B cell (primary cell): ENCODE results near the gene PPP6R3. TPM values are rescaled to one million over a fixed set of nuclear protein-coding genes. Genes with fewer than 3 reads are reported as not detected.

ENCODE experiments used
- ATAC-seq: fragments of 200-7000 bp; cut with Tn5 transposase; one replicate; pipeline ENCODE4 v1.10.0; 2021; ENCODE audit warnings: low read depth, mild to moderate bottlenecking, moderate number of reproducible peaks, moderate library complexity
- CTCF ChIA-PET: fragments of 350-600 bp; sonication (Branson Sonifier 250); formaldehyde crosslinking; loops from one replicate; lab custom pipeline; 2021; ENCODE audit warnings: antibody characterized with exemption, inconsistent platforms; lab: Charles Lee
- POLR2A ChIA-PET: fragments of 350-600 bp; sonication (Branson Sonifier 250); formaldehyde crosslinking; loops from one replicate; lab custom pipeline; 2021; ENCODE audit warnings: antibody characterized with exemption; lab: Charles Lee
- DNase-seq: peaks from one replicate; pipeline ENCODE4 v3.0.0; 2013
- H2AFZ ChIP-seq: 2 replicates; pipeline ENCODE4 v1.6.1; 2012; ENCODE audit warnings: mild to moderate bottlenecking, low read depth, low read length; ENCODE audit not compliant: insufficient read depth, poor library complexity, severe bottlenecking
- H3K27ac ChIP-seq, 2 donors: 1 replicate in 1 of 2; 2 replicates in 1 of 2; pipeline ENCODE4 v1.5.1; 2012 to 2013; ENCODE audit warnings: low read length in 2 of 2, mild to moderate bottlenecking in 2 of 2, moderate library complexity in 1 of 2
- H3K27me3 ChIP-seq, 4 experiments: fragments of 200-600 bp in 1 of 4; sonication (generic) in 1 of 4; replicated peaks in 1 of 4; 1 replicate in 2 of 4; 2 replicates in 2 of 4; pipeline versions ENCODE4 v1.6.1 to v1.7.0; 2013 to 2016; ENCODE audit warnings: low read length in 3 of 4, mild to moderate bottlenecking in 2 of 4, mixed read lengths in 1 of 4, moderate library complexity in 1 of 4; ENCODE audit not compliant: insufficient read depth in 4 of 4, control insufficient read depth in 3 of 4; ENCODE audit errors: control extremely low read depth in 1 of 4
- H3K36me3 ChIP-seq, 2 experiments: replicated peaks in 1 of 2; 1 replicate in 1 of 2; 2 replicates in 1 of 2; pipeline versions ENCODE4 v1.6.1 to v1.7.1; 2013; ENCODE audit warnings: low read length in 1 of 2; ENCODE audit not compliant: insufficient read depth in 2 of 2, control insufficient read depth in 1 of 2; ENCODE audit errors: control extremely low read depth in 1 of 2, extremely low read depth in 1 of 2
- H3K4me1 ChIP-seq, 2 donors: fragments of 200-600 bp in 1 of 2; sonication (generic) in 1 of 2; 1 replicate in 1 of 2; 2 replicates in 1 of 2; pipeline versions ENCODE4 v1.5.1 to v1.6.1; 2013 to 2017; ENCODE audit warnings: low read length in 2 of 2; ENCODE audit not compliant: control insufficient read depth in 2 of 2, insufficient read depth in 2 of 2
- H3K4me2 ChIP-seq: replicated peaks from 2 replicates; pipeline ENCODE3; 2012; ENCODE audit warnings: mild to moderate bottlenecking, low read depth, low read length; ENCODE audit not compliant: poor library complexity, severe bottlenecking
- H3K4me3 ChIP-seq, 5 experiments: fragments of 200-600 bp in 1 of 5; sonication (generic) in 1 of 5; 1 replicate in 3 of 5; 2 replicates in 2 of 5; pipeline versions ENCODE4 v1.5.1 to v1.7.0; 2011 to 2016; ENCODE audit warnings: low read length in 4 of 5, mild to moderate bottlenecking in 4 of 5, low read depth in 2 of 5, control low read depth in 1 of 5, moderate library complexity in 1 of 5; ENCODE audit not compliant: insufficient read depth in 1 of 5; ENCODE audit errors: control extremely low read depth in 1 of 5, extremely low read depth in 1 of 5
- H3K79me2 ChIP-seq: fragments of 200-600 bp; sonication (generic); one replicate; pipeline ENCODE4 v1.6.0; 2016; ENCODE audit warnings: low read length; ENCODE audit not compliant: control insufficient read depth, insufficient read depth
- H3K9ac ChIP-seq: fragments of 200-600 bp; sonication (generic); 2 replicates; pipeline ENCODE4 v1.6.1; 2017; ENCODE audit warnings: mild to moderate bottlenecking, low read length, moderate library complexity
- H3K9me3 ChIP-seq, 3 donors: one replicate each; pipeline versions ENCODE4 v1.6.1 to v1.7.1; 2013; ENCODE audit warnings: low read length in 2 of 3; ENCODE audit not compliant: control insufficient read depth in 2 of 3, insufficient read depth in 1 of 3; ENCODE audit errors: control extremely low read depth in 1 of 3
- H4K20me1 ChIP-seq: 2 replicates; pipeline ENCODE4 v1.6.0; 2012; ENCODE audit warnings: mild to moderate bottlenecking, low read length; ENCODE audit not compliant: insufficient read depth, control insufficient read depth, poor library complexity, severe bottlenecking
- H3K27ac Mint-ChIP-seq: one replicate; pipeline ENCODE4 v1.8.0; 2021; ENCODE audit warnings: mixed read lengths
- H3K27me3 Mint-ChIP-seq: one replicate; pipeline ENCODE4 v1.8.0; 2021; ENCODE audit warnings: mixed read lengths
- H3K4me1 Mint-ChIP-seq: one replicate; pipeline ENCODE4 v1.8.0; 2021; ENCODE audit warnings: mixed read lengths
- H3K4me3 Mint-ChIP-seq: one replicate; pipeline ENCODE4 v1.8.0; 2021; ENCODE audit warnings: mixed read lengths
- H3K9me3 Mint-ChIP-seq: one replicate; pipeline ENCODE4 v1.8.0; 2022; ENCODE audit warnings: mixed read lengths; ENCODE audit not compliant: insufficient read depth
- CTCF ChIP-seq: fragments of 200-600 bp; IDR thresholded peaks from one replicate; pipeline ENCODE4 v1.8.0; 2022; ENCODE audit warnings: antibody characterized with exemption, mild to moderate bottlenecking
- EZH2 ChIP-seq: IDR thresholded peaks from 2 replicates; pipeline ENCODE4 v1.6.1; 2012; ENCODE audit warnings: borderline replicate concordance, low read depth, mild to moderate bottlenecking, moderate library complexity, low read length; ENCODE audit not compliant: insufficient read depth, poor library complexity, severe bottlenecking
- WGBS: methylation state at CpG from one replicate; pipeline ENCODE4 v1.1.5; 2013; ENCODE audit warnings: missing lambda C conversion rate; ENCODE audit not compliant: insufficient coverage; 5-methylcytosine and 5-hydroxymethylcytosine counted together
- intact Hi-C: fragments of 100-400 bp; cut with micrococcal nuclease; formaldehyde crosslinking; loops from one replicate; pipeline ENCODE4 v1.10.0; 2022
- polyA plus RNA-seq: library from polyadenylated mRNA; depleted of rRNA; stranded (reverse); fragments of >200 nt; gene quantifications from 2 replicates; pipeline ENCODE4 v1.2.3, GENCODE V29; 2012
- total RNA-seq, 2 donors: library from RNA; stranded (reverse); fragments of 120-200 nt in 1 of 2; gene quantifications; 1 replicate in 1 of 2; 2 replicates in 1 of 2; pipeline versions ENCODE4 v1.2.3 to v1.2.4, GENCODE V29; 2013 to 2022

PPP6R3 gene
- total and polyA plus RNA-seq, 2 donors (not counting 1 experiment from before 2014, with no cell fraction given): 48.5 to 159 TPM

GRCh38 chr11:68505596-68505995 is 45.0 kb downstream of the PPP6R3 start:
- POLR2A ChIA-PET: no interaction called here
- no peak for TF ChIP-seq CTCF
- Histone ChIP-seq H3K79me2 (peaks cover 100% of the 10 kb centered on the region), H3K27me3 (no peaks in the 10 kb centered on the region), H3K27ac (peak overlapping the region in 1 of 2 donors; percentile 51), H2AFZ (no peak overlapping the region), H3K9ac (peak overlapping the region; percentile 7), H4K20me1 (peaks cover 98% of the 10 kb centered on the region), H3K4me2 (peak overlapping the region; percentile 45), H3K36me3 (peaks cover 0 to 2% of the 10 kb centered on the region in 2 experiments), H3K9me3 (no peaks in the 10 kb centered on the region), H3K4me1 (peaks cover 73 to 83% of the 10 kb centered on the region in 2 donors), H3K4me3 (no peak overlapping the region)
- DNase-seq (no peak), ATAC-seq (no peak)
- H3K27me3 Mint-ChIP-seq: no peaks in the 10 kb centered on the region
- H3K27ac Mint-ChIP-seq: peak overlapping the region; percentile 32
- H3K9me3 Mint-ChIP-seq: no peaks in the 10 kb centered on the region
- intact Hi-C loops: no loop called here
- H3K4me1 Mint-ChIP-seq: peaks cover 80% of the 10 kb centered on the region
- CTCF ChIA-PET: interaction anchor here (1.4 kb wide), 1 partner anchor 14 kb away, joined by 3 read pairs; no protein-coding TSS in a partner anchor
- peak overlapping the region; percentile 59 for H3K4me3 Mint-ChIP-seq
- 0% methylated on average over 1 of the region's 2 CpGs for WGBS

GRCh38 chr11:68506908-68507307 is 46.4 kb downstream of the PPP6R3 start:
- H3K79me2 ChIP-seq: peaks cover 100% of the 10 kb centered on the region
- peaks cover 74% of the 10 kb centered on the region for H3K4me1 Mint-ChIP-seq
- peak overlapping the region; percentile 9 for H3K4me3 Mint-ChIP-seq
- H3K27ac Mint-ChIP-seq: no peak overlapping the region
- peaks cover 96% of the 10 kb centered on the region for H4K20me1 ChIP-seq
- intact Hi-C loops: no loop called here
- TF ChIP-seq EZH2 (no peak), CTCF (no peak)
- no peaks in the 10 kb centered on the region for H3K9me3 ChIP-seq
- peaks cover 0 to 2% of the 10 kb centered on the region in 2 experiments for H3K36me3 ChIP-seq
- H3K27ac ChIP-seq: no peak overlapping the region
- no peak overlapping the region for H2AFZ ChIP-seq
- H3K4me2 ChIP-seq: no peak overlapping the region
- H3K9ac ChIP-seq: no peak overlapping the region
- H3K9me3 Mint-ChIP-seq: no peaks in the 10 kb centered on the region
- no peak for ATAC-seq
- no peaks in the 10 kb centered on the region for H3K27me3 Mint-ChIP-seq
- H3K4me1 ChIP-seq: peaks cover 63 to 69% of the 10 kb centered on the region in 2 donors
- ChIA-PET POLR2A (no interaction called here), CTCF (no interaction called here)
- no peak overlapping the region for H3K4me3 ChIP-seq
- H3K27me3 ChIP-seq: no peaks in the 10 kb centered on the region
- 92% methylated on average over 2 of the region's 3 CpGs for WGBS
- DNase-seq: no peak
